SH-SY5Y (cell line): ENCODE measurements around the gene NACC2.

Source experiments
- GATA2 ChIP-seq: IDR thresholded peaks from 2 replicates; pipeline ENCODE4 v1.6.1; 2011; ENCODE audit warnings: mild to moderate bottlenecking, low read depth, low read length
- GATA3 ChIP-seq: IDR thresholded peaks from 2 replicates; pipeline ENCODE4 v1.6.1; 2011; ENCODE audit warnings: low read depth, mild to moderate bottlenecking, low read length, moderate library complexity

GRCh38 chr9:136127313-136127712, 32.2 kb upstream of the NACC2 start:
- no peak for TF ChIP-seq GATA2
- no peak for TF ChIP-seq GATA3
